Activated T-cell treated with anti-CD3 and anti-CD28 coated beads, Interleukin-2, amount 50 U/mL, for 48 hours (primary cell): ENCODE measurements around the gene INPP5E.
"Not testable (repeated sequence)": the region's sequence is repeated elsewhere in the genome, so short reads cannot be mapped to it uniquely, and the experiment has no call there.

ENCODE experiments used
- DNase-seq, 2 experiments: peaks; one replicate each; pipeline ENCODE4 v3.0.0-alpha.2; 2020

INPP5E gene

DNA sequence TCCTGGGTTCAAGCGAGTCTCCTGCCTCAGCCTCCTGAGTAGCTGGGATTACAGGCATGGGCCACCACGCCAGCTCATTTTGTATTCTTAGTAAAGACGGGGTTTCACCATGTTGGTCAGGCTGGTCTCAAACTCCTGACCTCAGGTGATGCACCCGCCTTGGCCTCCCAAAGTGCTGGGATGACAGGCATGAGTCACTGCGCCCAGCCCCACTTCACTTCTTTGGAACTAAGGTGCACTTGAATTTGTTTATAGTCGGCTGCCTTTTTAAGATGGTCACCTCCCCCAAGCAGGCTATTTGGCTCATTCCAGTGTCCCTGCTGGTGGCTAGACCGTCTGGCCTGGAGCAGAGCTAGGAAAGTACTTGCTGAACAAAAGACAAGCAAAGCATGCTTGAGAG, 14.3 kb downstream of the INPP5E start:
- DNase-seq, result peak in 1 of 2 experiments; percentile 54

DNA sequence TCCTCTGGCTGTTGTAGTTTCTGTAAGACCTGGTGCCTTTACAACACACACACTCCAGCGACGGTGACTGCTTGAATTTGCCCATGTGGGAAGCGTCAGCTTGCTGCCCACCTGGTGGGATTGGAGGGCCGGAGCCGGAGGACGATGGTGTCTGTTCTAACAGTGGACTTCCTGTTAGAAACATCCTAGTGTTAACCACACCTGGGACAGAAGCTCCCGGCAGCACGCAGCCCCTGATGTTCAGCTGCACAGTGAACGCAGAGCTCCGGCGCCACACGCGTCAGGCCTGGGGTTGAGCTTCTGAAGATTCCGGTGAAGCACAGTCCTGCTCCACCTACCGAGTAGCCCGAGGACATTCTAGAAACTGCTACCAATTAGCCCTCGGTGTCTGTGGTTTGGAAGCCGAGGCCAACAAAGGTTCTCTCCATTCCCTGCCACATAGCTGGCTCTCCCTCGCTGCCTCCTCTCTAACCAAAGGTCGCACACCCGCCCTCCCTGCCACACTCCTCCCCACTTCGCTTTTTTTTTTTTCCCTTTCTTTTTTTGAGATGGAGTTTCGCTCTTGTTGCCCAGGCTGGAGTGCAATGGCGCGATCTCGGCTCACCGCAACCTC, 14.8 kb downstream of the INPP5E start:
- no peak for DNase-seq

DNA sequence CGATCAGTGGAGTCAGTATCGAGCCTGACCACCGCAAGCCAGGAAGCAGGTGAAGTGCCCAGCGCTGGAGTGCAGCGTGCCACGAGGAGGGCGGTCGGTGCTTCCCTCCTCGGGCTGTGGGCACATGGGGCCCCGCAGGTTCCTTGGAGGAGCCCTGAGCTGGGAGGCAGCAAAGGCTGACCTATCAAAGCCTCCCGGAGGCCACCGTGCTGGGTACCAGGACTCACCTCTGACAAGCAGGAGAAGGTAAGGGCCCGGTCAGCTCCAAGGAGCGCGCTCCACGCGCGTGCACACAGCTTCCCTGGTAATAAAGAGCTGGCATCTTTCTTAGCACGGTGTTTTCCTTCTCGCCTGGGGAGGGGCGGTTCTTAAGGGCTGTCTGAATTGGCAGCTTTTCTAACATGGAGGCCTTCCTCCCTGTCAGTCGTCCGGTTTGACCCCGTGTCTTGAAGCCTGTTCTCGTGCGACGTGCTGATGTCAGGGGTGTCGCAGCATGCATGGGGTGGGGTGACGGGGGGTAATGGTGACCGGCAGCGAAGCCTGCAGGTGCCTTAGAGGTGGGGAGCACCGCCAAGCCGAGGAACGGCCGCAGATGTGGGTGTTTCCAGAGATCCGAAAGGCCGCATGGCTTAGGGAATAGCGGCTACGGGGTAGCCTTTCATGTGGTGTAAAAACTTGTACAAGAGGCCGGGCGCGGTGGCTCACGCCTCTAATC, 16.1 kb downstream of the INPP5E start:
- no peak for DNase-seq

DNA sequence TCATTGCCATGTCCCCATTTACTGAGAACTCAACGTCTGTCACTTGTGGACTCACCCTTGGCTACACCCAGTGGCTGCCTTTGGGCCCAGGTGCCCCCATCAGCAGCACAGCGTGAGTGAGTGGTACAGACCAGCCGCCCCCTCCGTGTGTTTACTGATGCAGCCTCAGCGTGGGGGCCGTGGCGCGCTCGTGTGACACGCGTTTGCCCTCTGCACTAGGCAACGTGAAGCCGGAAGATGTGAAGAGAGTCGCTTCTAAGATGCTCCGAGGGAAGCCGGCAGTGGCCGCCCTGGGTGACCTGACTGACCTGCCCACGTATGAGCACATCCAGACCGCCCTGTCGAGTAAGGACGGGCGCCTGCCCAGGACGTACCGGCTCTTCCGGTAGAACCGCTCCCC, 16.8 kb downstream of the INPP5E start:
- no peak for DNase-seq

DNA sequence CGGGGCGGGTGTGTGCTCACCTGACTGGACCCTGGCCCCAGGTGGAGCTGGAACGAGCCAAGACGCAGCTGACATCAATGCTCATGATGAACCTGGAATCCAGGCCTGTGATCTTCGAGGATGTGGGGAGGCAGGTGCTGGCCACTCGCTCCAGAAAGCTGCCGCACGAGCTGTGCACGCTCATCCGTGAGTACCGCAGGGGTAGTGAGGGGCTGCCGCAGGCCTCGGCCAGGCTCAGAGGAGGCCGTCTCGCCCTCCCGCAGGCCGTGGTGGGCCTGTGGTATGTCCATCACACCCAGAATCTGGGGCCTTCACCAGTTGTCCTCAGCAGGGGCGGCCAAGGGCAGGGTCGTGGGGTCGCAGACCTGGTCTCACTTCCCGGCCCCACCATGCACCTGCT, 17.9 kb downstream of the INPP5E start:
- DNase-seq, result no peak

DNA sequence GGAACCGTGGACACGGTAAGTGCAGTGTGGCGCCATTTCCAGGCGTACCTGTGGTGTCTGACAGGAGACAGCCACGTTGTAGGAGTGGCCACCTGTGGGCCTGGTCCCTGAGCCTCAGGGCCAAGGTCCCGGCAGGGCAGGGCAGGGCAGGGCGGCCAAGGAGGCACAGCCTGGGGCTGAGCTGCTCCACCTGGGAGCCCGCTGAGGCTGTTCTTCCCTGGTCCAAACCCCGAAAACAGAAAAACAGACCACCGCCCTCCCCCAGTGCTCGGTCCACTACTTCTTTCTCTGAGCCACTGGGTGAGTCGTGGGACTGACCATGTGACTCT, 20.6 kb downstream of the INPP5E start:
- DNase-seq, result no peak

DNA sequence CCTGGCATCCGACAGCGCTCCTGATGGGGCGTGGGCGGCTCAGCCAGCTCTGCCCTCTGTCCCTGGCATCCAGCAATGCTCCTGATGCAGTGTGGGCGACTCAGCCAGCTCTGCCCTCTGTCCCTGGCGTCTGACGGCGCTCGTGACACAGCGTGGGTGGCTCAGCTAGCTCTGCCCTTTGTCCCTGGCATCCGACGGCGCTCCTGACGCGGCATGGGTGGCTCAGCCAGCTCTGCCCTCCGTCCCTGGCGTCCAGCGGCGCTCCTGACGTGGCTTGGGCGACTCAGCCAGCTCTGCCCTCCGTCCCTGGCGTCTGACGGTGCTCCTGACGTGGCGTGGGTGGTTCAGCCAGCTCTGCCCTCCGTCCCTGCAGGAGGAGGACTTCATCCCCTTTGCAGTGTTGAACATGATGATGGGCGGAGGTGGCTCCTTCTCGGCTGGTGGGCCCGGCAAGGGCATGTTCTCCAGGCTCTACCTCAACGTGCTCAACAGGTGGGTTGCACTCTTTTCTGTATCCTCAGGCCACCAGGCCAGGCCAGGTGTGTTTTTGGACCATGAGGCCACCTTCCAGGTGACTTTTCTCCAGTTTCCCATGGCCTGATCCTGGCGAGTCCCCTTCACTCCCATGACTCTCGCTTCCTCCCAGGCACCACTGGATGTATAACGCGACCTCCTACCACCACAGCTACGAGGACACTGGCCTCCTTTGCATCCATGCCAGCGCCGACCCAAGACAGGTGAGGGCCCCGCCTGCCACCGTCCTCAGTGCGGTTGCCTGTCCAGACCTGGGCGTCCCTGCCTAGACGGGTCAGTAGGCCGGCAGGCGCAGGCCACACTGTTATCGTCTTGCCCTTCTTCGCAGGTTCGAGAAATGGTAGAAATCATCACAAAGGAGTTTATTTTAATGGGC, 21.2 kb downstream of the INPP5E start:
- DNase-seq, result no peak

DNA sequence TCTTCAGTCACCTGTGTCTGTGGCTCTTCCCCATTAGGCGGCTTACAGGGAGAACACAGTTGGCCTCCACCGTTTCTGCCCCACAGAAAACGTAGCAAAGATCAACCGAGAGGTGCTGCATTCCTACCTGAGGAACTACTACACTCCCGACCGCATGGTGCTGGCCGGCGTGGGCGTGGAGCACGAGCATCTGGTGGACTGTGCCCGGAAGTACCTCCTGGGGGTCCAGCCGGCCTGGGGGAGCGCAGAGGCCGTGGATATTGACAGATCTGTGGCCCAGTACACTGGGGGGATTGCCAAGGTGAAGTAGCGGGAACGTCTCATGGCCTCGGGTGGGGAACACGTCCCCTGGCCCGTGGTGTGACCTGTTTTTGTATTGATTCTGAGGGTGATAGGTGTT, 22.7 kb downstream of the INPP5E start:
- DNase-seq, result no peak

DNA sequence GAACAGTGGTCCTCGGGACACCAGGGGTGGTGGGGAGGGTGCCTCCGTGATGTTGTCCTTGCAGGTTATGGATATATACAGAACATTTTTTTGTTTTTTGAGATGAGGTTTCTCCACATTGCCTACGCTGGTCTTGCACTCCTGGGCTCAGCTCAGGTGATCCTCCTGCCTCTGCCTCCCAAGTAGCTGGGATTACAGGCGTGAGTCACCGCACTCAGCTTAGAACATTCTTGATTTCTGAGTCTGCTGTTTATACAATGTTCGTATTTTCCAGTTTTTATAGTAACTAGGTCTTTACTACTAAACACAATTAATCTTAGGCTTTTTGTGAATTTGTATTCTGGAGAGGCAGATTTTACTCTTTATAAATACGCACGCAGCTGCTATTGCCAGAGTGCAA, 23.2 kb downstream of the INPP5E start:
- DNase-seq, result no peak

DNA sequence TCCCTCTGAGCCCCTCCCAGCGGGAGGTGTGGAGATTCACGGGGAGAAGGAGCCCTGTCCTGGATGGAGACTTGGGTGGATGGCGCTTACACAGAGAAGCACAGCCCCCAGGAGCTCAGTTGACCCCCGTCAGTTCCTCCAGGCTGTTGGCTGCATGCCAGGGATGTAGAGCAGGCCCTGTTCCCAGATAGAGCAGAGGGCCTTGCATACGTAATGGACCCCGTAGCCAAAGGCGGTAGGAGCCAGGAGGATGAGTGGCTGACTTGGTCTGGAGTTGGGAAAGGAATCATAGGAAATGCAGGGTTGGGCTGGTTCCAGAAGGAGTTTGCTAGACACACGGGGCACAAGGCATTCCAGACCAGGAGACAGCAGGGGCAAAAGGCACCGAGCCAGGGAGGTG, 26.7 kb downstream of the INPP5E start:
- DNase-seq, result no peak

DNA sequence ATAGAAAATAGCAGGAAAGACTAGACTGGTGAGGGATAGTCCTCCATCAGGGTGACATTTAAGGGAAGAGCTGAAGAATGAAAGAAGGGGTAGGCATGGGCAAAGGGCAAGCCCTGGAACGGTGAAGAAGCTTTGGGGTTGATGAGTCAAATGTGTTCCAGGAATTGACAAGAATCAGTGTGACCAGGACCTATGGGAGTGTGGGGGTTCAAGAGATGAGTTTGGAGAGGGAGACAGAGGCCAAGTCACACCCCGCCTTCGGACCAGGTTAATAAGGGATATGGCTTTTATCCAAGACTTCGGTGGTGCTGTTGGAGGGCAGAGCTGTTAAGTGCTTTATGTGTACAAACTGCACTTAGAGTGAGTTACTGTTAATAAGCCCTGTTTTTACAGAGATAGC, 28.3 kb downstream of the INPP5E start:
- DNase-seq, result no peak

DNA sequence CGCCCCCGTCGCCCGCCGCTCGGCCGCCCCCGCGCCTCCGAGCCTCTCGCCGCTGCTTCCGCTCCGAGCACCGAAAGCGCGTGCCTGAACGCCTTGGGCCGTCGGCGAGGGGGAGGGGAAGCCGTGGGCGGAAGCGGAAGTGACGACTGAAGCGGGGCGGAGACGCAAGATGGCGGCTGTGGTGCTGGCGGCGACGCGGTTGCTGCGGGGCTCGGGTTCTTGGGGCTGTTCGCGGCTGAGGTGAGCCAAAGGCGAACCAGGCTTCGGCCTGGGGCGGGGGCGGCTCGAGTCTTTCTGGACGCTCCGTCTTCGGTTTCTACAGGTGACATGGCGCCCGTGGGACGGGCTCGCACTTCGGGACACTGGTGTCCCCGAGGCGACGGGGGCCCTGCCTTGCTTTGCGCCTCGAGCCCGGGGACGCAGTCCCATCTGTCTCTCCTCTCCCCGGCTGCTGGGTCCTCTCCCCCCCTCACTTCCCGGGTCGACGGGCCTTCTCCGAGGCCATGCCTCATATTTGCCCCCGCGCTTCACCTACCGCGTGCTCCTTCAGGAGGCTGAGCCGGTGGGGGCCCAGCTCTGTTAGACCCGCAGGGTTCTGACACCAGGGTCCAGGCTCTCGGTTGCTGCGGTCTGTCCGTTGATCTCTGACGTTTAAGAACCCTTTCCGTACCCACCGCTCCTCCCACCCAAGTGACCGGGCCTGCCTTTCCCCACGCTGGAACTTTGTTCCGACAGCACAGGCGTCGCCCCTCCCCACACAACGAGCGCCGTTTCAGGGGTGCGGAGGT, 29.0 kb downstream of the INPP5E start, which contains the start of the genes ENTR1 and PMPCA:
ENTR1 (minus strand) TSS at position 115 of the 788 bp plus-strand sequence. CDS start 217 bp downstream, outside the sequence.
PMPCA (plus strand) TSS at position 159 of the 788 bp plus-strand sequence; CDS start at position 170, 11 bp downstream.
- DNase-seq, result peak; percentile 99

DNA sequence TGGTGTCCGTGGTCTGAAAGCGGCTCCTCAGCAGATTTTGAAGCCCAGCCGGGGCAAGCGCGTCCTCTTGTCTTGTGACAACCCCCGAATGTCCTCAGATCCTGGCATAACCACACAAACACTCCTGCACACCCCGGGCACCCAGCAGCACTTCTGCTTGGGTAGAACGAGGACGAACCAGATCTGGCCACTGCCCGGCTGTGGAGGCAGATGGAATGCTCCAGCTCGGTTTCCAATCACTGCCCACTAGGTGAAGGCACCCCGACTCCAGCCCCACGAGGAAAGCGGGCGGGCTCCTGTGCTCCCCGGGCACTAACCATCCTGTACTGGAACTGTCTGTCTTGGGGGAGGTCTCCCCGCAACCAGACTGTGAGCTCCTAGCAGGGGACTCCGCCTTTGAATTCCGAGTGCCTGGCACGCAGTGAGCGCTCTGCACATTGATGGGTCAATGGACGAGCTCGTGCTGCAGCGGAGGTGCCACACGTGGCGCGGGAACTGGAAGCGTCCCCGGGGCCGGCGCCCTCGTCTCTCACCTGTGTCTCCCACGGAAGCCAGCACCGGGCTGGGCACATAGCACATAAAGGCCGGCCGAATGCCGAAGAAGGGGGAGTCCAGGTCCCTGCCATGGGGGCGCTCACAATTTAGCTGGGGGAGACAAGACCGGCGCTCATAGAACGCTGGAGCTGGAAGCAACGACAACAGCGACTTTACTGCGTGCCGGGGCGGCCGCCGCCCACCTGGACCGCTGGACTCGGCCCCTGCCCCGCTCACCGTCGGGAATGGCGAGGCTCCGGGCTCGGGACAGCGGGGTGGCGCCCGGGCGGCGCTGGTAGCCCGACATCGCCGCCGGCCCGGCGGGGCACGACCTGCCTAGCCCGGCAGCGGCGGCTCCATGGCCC, 29.8 kb downstream of the INPP5E start:
- peak; percentile 66 to 69 for DNase-seq

DNA sequence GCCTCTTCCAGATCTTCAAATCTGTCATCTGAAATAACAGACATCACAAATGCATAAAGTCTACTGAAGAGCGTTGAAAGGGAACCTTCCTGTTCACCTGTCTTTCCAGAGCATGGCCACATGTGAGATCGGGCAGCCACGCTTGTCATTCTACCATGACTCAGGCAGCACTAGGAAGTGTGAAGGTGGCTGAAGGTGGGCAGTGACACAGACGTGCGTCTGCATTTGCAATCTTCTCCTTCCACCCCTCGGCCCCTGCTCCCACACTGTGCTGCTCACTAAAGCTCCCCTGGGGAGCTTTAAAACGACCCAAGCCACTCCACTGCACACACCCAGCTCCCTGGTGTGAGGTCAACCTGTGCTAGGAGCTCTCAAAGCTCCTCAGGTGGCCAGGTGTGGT, 31.7 kb downstream of the INPP5E start:
- no peak for DNase-seq

DNA sequence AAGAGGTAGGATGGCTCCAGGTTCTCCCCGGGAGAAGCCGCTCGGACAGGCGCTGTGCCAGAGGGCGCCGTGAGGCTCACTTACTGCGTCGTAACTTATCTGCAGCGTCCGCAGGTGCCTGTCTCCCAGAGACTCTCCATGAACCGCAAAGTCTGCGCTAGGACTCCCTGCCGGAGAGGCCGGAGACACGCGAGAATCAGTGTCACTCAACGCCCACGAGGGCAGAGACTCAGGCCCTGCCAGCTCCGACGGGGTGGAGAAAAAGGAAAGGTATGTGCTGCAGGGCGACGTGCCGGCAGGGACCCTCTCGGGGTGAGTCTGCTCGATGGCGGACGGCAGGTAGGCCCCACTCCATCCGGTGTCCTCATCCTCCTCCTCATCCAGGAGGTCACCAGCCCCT, 32.6 kb downstream of the INPP5E start:
- not testable (repeated sequence) for DNase-seq

DNA sequence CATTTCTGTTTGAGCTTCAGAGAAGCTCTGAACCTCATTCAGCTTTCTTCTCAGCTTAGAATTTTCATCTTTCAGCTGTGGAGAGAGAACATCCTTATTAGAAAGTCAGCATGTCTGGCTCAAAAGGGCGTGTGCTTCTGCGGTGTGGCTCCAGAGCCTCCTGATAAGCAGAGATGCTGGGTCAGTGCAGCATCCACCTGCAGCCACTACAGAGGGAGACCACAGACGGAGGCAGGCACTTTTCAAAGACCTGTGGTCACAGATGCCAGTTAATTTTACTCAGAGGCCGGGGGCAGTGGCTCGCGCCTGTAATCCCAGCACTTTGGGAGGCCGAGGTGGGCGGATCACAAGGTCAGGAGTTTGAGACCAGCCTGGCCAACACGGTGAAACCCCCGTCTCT, 33.7 kb downstream of the INPP5E start:
- not testable (repeated sequence) for DNase-seq

DNA sequence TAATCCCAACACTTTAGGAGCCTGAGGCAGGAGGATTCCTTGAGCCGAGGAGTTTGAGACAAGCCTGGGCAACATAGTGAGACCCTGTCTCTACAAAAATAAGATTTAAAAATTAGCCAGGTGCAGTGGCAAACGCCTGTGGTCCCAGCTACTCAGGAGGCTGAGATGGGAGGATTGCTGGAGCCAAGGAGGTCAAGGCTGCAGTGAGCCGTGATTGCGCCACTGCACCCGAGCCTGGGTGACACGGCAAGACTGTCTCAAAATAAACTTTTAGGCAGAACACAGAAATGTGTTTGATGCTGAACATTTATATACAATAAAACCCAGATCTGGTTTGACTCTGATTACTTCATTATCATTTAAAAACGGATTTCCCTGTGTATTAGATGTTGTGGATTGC, 34.2 kb downstream of the INPP5E start:
- no peak for DNase-seq

DNA sequence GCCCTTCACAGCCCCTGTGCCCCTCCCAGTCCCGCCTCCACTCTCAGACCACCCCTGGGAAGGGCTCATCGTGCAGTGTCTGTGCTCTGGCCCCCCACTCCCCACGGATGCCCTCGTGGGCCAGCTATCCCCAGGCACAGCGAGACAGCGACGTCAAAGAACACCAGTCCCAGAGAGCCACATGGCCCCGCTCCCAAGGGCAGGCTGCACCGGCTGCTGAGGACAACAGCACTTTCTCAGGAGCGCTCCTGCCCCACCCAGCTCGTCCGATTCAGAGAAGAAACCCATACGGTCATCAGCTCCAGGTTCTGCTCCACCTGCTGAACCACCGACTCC, 34.9 kb downstream of the INPP5E start:
- DNase-seq, result peak in 1 of 2 experiments; percentile 34

DNA sequence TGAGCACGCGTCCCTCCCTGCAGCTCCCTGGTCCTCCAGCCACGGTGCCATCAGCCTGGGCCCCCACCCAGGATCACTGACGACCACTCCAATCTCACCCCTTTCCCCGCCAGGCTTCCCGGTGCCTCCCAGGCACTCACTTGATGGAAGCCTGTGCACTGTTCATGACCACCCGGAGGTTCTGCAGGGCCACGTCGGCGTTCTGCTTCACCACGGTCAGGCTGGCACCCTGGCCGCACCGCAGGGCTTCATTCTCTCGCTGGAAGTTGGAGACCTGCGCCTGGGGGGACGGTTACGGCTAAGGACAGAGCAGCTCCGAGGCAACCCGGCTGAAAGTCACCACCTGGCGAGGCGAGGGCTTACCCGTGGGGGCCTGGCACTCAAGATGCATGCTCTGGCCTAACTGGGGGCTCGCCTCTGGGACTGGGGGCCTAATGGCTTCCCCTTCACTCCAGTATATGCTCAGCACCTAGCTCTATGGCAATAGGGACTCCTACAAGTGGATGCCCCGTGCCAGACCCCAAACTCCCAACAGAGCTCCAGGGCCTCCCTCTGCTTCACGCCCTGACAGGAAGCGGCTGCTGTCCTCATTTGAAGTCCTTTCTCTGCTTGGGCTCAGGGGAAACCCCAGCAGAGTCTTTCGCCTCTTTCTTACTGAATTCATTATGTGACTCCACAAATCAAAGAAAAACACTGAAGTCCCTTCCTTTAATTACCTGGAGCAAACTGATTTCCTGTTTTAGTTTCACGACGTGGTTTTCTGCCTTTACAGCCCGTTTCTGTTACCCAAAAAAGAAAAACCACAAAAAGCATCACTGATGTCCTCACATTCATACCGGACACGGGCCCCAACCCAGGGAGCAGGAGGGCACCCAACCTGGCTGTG, 35.5 kb downstream of the INPP5E start:
- DNase-seq, result peak; percentile 58 to 67

DNA sequence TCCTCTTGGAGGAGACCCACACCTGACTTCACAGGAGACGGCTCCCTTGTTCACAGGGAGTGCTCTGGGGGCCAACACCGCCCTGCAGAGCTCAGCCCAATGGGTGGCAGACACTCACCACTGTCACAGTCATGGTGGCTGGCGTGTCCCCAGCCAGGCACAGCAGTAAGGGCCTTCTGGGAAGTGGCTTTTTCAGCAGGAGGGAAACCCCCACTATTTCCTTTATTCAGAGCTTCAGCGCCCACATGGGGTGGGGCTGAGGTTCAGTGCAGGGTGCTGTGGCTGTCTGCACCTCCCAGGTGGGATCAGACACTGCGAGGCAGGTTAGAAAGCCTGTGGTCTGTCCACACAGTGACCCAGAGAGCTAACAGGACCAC, 36.1 kb downstream of the INPP5E start:
- peak; percentile 74 to 82 for DNase-seq

DNA sequence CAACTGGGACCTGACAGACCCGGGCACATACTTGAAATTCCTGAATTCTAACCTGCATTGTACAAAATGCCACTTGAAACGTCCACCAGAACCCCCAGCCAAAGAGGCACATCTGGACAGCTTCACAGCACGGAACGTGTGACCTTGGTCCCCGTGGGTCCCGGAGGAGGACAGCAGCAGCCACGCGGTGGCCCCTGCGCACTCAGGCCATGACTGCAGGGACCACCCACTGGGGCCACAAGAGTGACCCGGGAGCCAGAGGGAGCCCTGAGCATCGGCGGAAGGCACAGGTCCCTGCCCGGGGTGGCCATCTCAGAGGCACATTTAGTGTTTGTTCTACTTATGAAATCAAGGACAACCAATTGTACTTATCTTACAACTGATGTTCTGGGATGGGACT, 37.6 kb downstream of the INPP5E start:
- DNase-seq, result no peak
